Cardiac fibroblast (primary cell): ENCODE results near the gene COMT.

ENCODE experiments used
- DNase-seq, 2 donors: peaks; one replicate each; pipeline versions ENCODE4 v3.0.0 to v3.0.0-alpha.2; 2010; ENCODE audit warnings: low read depth in 2 of 2
- H3K4me3 ChIP-seq, 2 donors: replicated peaks in 1 of 2; 1 replicate in 1 of 2; 2 replicates in 1 of 2; pipeline ENCODE4 v1.5.1; 2011; ENCODE audit warnings: low read depth in 2 of 2, low read length in 2 of 2, mild to moderate bottlenecking in 2 of 2, moderate library complexity in 1 of 2
- TF ChIP-seq, protein P1 (sequence below): IDR thresholded peaks from one replicate; pipeline ENCODE4 v1.5.1; 2011; ENCODE audit warnings: low read depth, mild to moderate bottlenecking, low read length, inconsistent platforms

The COMT gene

GRCh38 chr22:19978748-19979147 lies 37.2 kb downstream of the COMT start:
- H3K4me3 ChIP-seq = no peak overlapping the region
- TF ChIP-seq, protein P1, sequence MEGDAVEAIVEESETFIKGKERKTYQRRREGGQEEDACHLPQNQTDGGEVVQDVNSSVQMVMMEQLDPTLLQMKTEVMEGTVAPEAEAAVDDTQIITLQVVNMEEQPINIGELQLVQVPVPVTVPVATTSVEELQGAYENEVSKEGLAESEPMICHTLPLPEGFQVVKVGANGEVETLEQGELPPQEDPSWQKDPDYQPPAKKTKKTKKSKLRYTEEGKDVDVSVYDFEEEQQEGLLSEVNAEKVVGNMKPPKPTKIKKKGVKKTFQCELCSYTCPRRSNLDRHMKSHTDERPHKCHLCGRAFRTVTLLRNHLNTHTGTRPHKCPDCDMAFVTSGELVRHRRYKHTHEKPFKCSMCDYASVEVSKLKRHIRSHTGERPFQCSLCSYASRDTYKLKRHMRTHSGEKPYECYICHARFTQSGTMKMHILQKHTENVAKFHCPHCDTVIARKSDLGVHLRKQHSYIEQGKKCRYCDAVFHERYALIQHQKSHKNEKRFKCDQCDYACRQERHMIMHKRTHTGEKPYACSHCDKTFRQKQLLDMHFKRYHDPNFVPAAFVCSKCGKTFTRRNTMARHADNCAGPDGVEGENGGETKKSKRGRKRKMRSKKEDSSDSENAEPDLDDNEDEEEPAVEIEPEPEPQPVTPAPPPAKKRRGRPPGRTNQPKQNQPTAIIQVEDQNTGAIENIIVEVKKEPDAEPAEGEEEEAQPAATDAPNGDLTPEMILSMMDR = no peak
- DNase-seq = no peak

DNA sequence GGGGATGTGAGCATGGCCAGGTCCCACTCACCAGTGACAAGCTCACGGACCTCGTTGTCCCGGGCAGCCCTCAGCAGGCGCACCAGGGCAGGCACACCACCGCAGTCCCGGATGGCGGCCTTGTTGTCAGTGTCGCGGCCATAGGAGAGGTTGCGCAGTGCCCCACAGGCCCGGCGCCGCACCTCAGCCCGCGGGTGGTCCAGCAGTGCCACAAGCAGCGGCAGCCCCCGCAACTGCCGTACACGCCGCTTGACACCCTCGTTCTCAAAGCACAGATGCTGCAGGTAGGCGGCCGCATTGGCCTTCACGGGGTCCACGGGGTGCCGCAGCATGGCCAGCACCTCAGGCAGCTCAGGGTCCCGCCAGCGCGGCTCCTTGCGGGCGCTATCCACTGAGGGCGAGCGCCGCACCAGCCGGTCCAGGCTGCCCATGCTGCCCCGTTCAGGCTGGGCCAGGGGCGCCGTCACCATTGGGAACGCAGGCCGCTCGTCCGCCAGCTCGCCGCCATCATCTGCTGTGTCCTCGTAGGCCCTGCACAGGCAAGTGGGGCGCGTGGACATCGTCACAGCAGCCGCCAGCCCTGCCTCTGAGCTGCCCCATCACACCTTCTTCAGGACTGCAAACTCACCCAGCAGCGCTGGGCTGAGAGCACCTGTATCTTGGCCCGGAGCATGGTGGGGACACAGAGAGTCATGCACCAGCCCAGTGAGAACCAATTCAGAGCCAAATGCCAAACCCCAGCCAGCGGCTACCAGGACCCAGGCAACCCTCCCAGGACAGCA lies 38.3 kb downstream of the COMT start:
- no peak for DNase-seq
- TF ChIP-seq, protein P1 = no peak
- H3K4me3 ChIP-seq = no peak overlapping the region

DNA sequence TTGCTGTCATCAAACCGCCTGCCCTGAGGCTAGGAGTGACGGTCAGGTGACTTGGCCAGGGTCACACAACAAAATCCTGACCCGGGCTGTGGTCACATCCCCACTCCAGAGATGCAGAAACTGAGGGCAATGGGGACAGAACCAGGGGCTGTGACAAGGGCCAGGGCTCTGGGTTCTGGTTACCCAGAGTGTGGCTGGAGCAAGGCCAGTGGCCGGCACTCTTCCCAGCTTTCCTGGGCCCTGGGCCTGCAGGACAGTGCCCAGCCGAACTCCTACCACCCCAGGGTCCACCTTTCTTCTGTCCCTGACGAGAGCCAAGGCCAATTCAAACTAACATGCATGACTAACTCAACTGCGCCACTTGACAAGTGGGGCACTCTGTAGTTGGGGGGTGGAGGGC lies 39.2 kb downstream of the COMT start:
- DNase-seq = no peak

DNA sequence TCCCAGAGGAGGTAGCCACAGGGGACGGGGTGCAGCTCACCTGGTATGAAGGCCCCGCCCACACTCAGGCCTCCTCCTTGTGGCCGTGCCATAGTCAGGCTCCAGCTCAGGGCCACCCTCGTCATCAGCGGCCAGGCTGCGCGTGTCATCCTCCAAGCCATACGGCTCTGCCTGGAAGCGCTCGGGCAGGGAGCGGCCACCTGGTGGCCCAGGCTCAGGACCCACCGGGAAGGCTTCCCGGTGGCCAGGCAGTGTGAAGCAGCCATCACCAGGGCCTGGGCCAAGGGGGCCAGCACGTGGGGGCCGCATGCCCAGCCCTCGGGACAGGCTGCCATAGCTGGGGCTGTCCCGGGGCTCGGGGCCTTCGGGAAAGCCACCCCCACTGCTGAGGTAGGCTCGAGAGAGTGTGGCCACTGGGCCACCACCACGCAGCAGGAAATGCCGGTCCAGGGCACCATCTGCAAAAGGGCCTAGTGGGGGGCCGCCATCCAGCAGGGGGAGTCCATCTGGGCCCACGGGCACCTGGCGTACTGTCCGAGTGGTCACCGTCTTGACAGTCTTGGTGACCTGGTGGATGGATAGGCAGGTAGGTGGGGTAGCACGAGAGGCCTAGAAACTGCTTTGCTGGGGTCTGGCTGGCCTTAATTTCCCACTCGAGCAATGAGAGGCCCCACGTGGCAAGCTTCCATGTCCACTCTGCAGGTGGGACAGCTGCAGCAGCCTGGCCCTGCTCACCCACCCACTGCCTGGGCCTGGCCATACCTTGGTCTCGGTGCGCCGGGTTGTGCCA lies 39.8 kb downstream of the COMT start:
- H3K4me3 ChIP-seq = no peak overlapping the region
- TF ChIP-seq, protein P1 = no peak
- no peak for DNase-seq

More for the DNA sequence above, 39.2 kb downstream of the COMT start:
- H3K4me3 ChIP-seq = no peak overlapping the region
- TF ChIP-seq, protein P1 = no peak

- no peak for DNase-seq
- TF ChIP-seq, protein P1 = no peak
- no peak overlapping the region for H3K4me3 ChIP-seq
Observed at GRCh38 chr22:19981961-19982920, 40.7 kb downstream of the COMT start.

DNA sequence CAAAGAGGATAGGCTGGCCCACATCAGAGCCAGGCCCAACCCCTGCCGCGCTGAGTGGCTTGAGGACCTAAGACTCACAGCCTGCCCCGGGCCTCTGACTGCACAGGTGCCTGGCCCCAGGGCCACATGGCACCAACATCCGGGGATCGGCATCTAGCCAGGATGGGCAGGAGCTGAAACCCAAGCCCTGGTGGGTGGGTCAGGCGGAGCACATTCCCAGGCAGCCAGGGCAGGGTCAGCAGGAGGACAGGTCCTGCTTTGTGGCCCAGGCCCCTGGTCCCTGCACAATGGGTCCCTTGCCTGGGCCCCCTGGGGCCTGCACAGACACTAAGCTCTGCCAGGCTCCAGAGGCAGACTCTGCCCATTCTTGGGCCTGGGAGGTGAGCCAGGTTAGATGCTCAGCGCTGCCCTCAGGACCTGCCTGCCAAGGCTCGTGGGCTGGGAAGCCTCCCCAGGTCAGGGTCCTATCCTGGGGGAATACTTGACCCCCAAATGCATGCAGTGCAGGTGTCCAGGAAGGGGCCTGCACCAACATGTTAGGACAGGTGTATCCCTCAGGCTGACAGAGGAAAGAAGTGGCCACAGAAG lies 41.5 kb downstream of the COMT start:
- no peak for DNase-seq
- H3K4me3 ChIP-seq = no peak overlapping the region
- TF ChIP-seq, protein P1 = no peak
